DND-41 (cell line): ENCODE measurements around the gene TPRX1.
A peak's percentile ranks its signal among the peaks of the same experiment; 100 is the strongest.

Experiments used
- ATAC-seq: fragments of 200-7000 bp; cut with Tn5 transposase; 3 replicates; pipeline ENCODE4 v1.9.1; 2021; ENCODE audit warnings: low read depth; ENCODE audit not compliant: insufficient read depth
- DNase-seq: peaks from one replicate; pipeline ENCODE4 v3.0.0-alpha.2; 2020
- H2AFZ ChIP-seq: 2 replicates; pipeline ENCODE4 v1.6.0; 2012; ENCODE audit warnings: low read depth, low read length
- H3K27ac ChIP-seq: 2 replicates; pipeline ENCODE4 v1.5.1; 2012; ENCODE audit warnings: low read length, inconsistent platforms
- H3K27me3 ChIP-seq: fragments of 200-600 bp; sonication (generic); 2 replicates; pipeline ENCODE4 v1.6.0; 2012; ENCODE audit warnings: low read length, mild to moderate bottlenecking, inconsistent platforms; ENCODE audit not compliant: insufficient read depth, poor library complexity
- H3K36me3 ChIP-seq: 2 replicates; pipeline ENCODE4 v1.5.1; 2012; ENCODE audit warnings: low read length, inconsistent platforms; ENCODE audit not compliant: insufficient read depth
- H3K4me1 ChIP-seq: 2 replicates; pipeline ENCODE4 v1.5.1; 2012; ENCODE audit warnings: mild to moderate bottlenecking, low read length; ENCODE audit not compliant: insufficient read depth
- H3K4me2 ChIP-seq: 2 replicates; pipeline ENCODE4 v1.6.0; 2012; ENCODE audit warnings: mild to moderate bottlenecking, moderate library complexity, low read length, inconsistent platforms; ENCODE audit not compliant: insufficient read depth
- H3K4me3 ChIP-seq, 2 experiments: fragments of 200-600 bp in 1 of 2; shearing (Covaris generic) in 1 of 2; 2 replicates each; pipeline ENCODE4 v1.5.1; 2012 to 2016; ENCODE audit warnings: inconsistent platforms in 2 of 2, low read length in 2 of 2, mild to moderate bottlenecking in 2 of 2, low read depth in 1 of 2, moderate library complexity in 1 of 2
- H3K79me2 ChIP-seq: 2 replicates; pipeline ENCODE4 v1.6.0; 2012; ENCODE audit warnings: low read length, inconsistent platforms; ENCODE audit not compliant: insufficient read depth
- H3K9ac ChIP-seq: 2 replicates; pipeline ENCODE4 v1.6.0; 2012; ENCODE audit warnings: low read depth, mild to moderate bottlenecking, inconsistent platforms, low read length, moderate library complexity
- H3K9me3 ChIP-seq: 2 replicates; pipeline ENCODE4 v1.5.1; 2012; ENCODE audit warnings: low read length, moderate library complexity, mild to moderate bottlenecking, inconsistent platforms; ENCODE audit not compliant: insufficient read depth, severe bottlenecking
- H4K20me1 ChIP-seq: 2 replicates; pipeline ENCODE4 v1.6.0; 2012; ENCODE audit warnings: low read length; ENCODE audit not compliant: insufficient read depth
- EZH2 ChIP-seq: IDR thresholded peaks from 3 replicates; pipeline ENCODE4 v1.6.1; 2012; ENCODE audit warnings: borderline replicate concordance, low read depth, mild to moderate bottlenecking, moderate library complexity, low read length, inconsistent platforms; ENCODE audit not compliant: severe bottlenecking
- TF ChIP-seq, protein P1 (sequence below): IDR thresholded peaks from 2 replicates; pipeline ENCODE4 v1.5.1; 2012; ENCODE audit warnings: borderline replicate concordance, low read length, moderate library complexity, mild to moderate bottlenecking; ENCODE audit not compliant: poor library complexity, severe bottlenecking; ENCODE audit errors: extremely low read depth

TPRX1 gene

DNA sequence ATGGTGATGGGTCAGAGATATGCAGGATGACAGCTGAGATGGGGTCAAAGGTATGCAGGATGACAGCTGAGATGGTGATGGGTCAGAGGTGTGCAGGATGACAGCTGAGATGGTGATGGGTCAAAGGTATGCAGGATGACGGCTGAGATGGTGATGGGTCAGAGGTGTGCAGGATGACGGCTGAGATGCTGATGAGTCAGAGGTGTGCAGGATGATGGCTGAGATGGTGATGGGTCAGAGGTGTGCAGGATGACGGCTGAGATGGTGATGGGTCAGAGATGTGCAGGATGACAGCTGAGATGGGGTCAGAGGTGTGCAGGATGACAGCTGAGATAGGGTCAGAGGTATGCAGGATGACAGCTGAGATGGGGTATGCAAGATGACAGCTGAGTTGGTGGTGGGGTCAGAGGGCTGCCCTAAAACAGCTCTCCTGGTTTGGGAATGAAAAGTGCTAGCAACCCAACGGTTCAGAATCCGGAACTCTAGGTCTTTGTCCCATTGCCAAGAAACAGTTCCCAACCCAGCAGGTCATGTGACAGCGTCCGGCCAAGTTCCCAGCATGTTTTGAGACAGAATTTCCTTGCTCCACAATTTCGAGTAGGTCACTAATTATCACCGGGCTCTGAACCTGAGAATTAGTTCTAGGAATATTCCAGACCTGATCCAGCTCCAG, 22.6 kb downstream of the TPRX1 start:
- DNase-seq (no peak), ATAC-seq (no peak)
- TF ChIP-seq, protein P1, sequence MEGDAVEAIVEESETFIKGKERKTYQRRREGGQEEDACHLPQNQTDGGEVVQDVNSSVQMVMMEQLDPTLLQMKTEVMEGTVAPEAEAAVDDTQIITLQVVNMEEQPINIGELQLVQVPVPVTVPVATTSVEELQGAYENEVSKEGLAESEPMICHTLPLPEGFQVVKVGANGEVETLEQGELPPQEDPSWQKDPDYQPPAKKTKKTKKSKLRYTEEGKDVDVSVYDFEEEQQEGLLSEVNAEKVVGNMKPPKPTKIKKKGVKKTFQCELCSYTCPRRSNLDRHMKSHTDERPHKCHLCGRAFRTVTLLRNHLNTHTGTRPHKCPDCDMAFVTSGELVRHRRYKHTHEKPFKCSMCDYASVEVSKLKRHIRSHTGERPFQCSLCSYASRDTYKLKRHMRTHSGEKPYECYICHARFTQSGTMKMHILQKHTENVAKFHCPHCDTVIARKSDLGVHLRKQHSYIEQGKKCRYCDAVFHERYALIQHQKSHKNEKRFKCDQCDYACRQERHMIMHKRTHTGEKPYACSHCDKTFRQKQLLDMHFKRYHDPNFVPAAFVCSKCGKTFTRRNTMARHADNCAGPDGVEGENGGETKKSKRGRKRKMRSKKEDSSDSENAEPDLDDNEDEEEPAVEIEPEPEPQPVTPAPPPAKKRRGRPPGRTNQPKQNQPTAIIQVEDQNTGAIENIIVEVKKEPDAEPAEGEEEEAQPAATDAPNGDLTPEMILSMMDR: no peak
- TF ChIP-seq EZH2: no peak
- H3K36me3 ChIP-seq: peaks cover 14% of the 10 kb centered on the region
- no peaks in the 10 kb centered on the region for H3K9me3 ChIP-seq
- H2AFZ ChIP-seq: no peak overlapping the region
- H3K4me1 ChIP-seq: peaks cover 26% of the 10 kb centered on the region
- H3K9ac ChIP-seq: no peak overlapping the region
- H3K27ac ChIP-seq: no peak overlapping the region
- peaks cover 16% of the 10 kb centered on the region for H3K79me2 ChIP-seq
- no peaks in the 10 kb centered on the region for H3K27me3 ChIP-seq
- no peak overlapping the region for H3K4me3 ChIP-seq
- H3K4me2 ChIP-seq: no peak overlapping the region
- H4K20me1 ChIP-seq: peaks cover 7% of the 10 kb centered on the region

DNA sequence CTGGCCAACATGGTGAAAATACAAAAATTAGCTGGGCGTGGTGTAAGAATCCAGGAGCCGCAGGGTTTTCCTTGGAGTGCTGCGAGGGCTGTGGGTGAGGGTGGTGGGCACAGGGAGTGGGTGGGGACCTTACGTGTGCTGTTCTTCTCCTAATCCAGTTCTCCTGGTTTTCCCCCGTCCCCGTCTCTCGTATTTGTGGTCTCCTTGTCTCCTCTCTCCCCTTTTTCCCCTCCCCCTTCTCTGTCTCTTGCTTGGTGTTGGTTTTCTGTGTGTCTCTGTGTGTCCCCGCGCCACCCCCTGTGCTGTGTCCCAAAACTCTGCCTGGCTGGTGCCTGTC, 24.2 kb downstream of the TPRX1 start:
- H3K27me3 ChIP-seq: no peaks in the 10 kb centered on the region
- DNase-seq (no peak), ATAC-seq (no peak)
- H3K79me2 ChIP-seq: peaks cover 16% of the 10 kb centered on the region
- H3K4me1 ChIP-seq: peaks cover 26% of the 10 kb centered on the region
- TF ChIP-seq, protein P1: no peak
- TF ChIP-seq EZH2: no peak
- no peak overlapping the region for H2AFZ ChIP-seq
- H3K4me2 ChIP-seq: peak overlapping the region; percentile 88; the same call in 1 of the 2 replicates
- H3K36me3 ChIP-seq: peaks cover 14% of the 10 kb centered on the region
- H3K9me3 ChIP-seq: no peaks in the 10 kb centered on the region
- H3K9ac ChIP-seq: no peak overlapping the region
- no peak overlapping the region for H3K27ac ChIP-seq
- no peak overlapping the region for H3K4me3 ChIP-seq
- H4K20me1 ChIP-seq: peaks cover 7% of the 10 kb centered on the region

DNA sequence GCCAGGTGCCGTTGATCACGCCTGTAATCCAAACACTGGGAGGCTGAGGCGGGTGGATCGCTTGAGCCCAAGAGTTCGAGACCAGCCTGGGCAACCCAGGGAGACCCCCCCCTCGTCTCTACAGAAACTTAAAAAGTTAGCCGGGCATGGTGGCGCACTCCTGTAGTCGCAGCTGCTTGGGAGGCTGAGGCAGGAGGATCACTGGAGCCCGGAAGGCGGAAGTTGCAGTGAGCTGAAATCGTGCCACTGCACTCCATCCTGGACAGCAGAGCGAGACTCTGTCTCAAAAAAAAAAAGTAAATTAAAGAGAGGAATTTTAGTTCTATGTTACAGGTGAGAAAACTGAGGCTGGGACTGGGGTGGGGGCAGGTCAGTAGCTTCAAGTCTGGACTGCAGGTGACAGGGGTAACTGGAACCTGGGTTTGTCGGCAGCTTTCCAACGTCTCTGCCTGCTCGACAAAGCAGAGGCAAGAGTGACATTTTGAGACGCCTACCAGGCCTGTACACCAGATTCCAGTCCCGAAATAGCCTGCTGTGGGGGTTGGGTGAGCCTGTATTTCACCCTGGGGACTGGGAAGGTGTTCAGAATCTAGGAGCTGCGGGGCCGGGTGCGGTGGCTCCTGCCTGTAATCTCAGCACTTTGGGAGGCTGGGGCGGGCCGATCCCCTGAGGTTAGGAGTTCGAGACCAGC, 24.7 kb downstream of the TPRX1 start:
- DNase-seq (no peak), ATAC-seq (no peak)
- Histone ChIP-seq H2AFZ (no peak overlapping the region), H3K27ac (no peak overlapping the region), H3K4me1 (peaks cover 26% of the 10 kb centered on the region), H4K20me1 (peaks cover 7% of the 10 kb centered on the region), H3K9me3 (no peaks in the 10 kb centered on the region), H3K4me2 (peak overlapping the region; percentile 88), H3K36me3 (peaks cover 13% of the 10 kb centered on the region), H3K79me2 (peaks cover 16% of the 10 kb centered on the region), H3K9ac (peak overlapping the region; percentile 70; the same call in 1 of the 2 replicates), H3K27me3 (no peaks in the 10 kb centered on the region), H3K4me3 (peak overlapping the region; percentile 67 to 85; a peak in 3 of 4 replicates)
- TF ChIP-seq, protein P1: no peak
- no peak for TF ChIP-seq EZH2
